GM23338 (cell line): Measurements from ENCODE around the gene HDAC1. TPM values are rescaled to one million over a fixed set of nuclear protein-coding genes. Genes with fewer than 3 reads are reported as not detected.

ENCODE experiments used
- ATAC-seq: fragments of 200-7000 bp; cut with Tn5 transposase; 3 replicates; pipeline ENCODE4 v1.9.1; 2020
- DNase-seq: peaks from one replicate; pipeline ENCODE4 v3.0.0-alpha.2; 2015; ENCODE audit warnings: low spot score
- H2AFZ ChIP-seq: fragments of 200-600 bp; sonication (generic); 2 replicates; pipeline ENCODE4 v1.8.0; 2016; ENCODE audit warnings: antibody characterized with exemption, mild to moderate bottlenecking, moderate library complexity
- H3F3A ChIP-seq: fragments of 200-600 bp; sonication (generic); replicated peaks from 2 replicates; pipeline ENCODE4 v1.8.0; 2017; ENCODE audit warnings: antibody characterized with exemption, mixed run types, low read depth
- H3K27ac ChIP-seq: fragments of 200-600 bp; sonication (generic); 2 replicates; pipeline ENCODE4 v1.6.1; 2016; ENCODE audit warnings: low read depth
- H3K27me3 ChIP-seq: fragments of 200-600 bp; sonication (generic); 2 replicates; pipeline ENCODE4 v1.8.0; 2016; ENCODE audit warnings: mild to moderate bottlenecking, mixed run types, moderate library complexity; ENCODE audit not compliant: insufficient read depth
- H3K36me3 ChIP-seq: fragments of 200-600 bp; sonication (generic); 2 replicates; pipeline ENCODE4 v1.8.0; 2016; ENCODE audit warnings: mild to moderate bottlenecking; ENCODE audit not compliant: insufficient read depth
- H3K4me1 ChIP-seq: fragments of 200-600 bp; sonication (generic); 2 replicates; pipeline ENCODE4 v1.8.0; 2016; ENCODE audit warnings: mild to moderate bottlenecking, moderate library complexity; ENCODE audit not compliant: insufficient read depth
- H3K4me2 ChIP-seq: fragments of 200-600 bp; sonication (generic); 2 replicates; pipeline ENCODE4 v1.7.1; 2017; ENCODE audit warnings: mixed run types
- H3K4me3 ChIP-seq: fragments of 200-600 bp; sonication (generic); 2 replicates; pipeline ENCODE4 v1.6.1; 2016; ENCODE audit warnings: mixed run types
- H3K79me2 ChIP-seq: fragments of 200-600 bp; sonication (generic); replicated peaks from 2 replicates; pipeline ENCODE4 v1.8.0; 2017; ENCODE audit warnings: mild to moderate bottlenecking; ENCODE audit not compliant: insufficient read depth
- H3K9me2 ChIP-seq: fragments of 200-600 bp; sonication (generic); 2 replicates; pipeline ENCODE4 v1.8.0; 2017; ENCODE audit not compliant: insufficient read depth
- H4K20me1 ChIP-seq: fragments of 200-600 bp; sonication (generic); replicated peaks from 2 replicates; pipeline ENCODE4 v1.8.0; 2017; ENCODE audit warnings: mild to moderate bottlenecking; ENCODE audit not compliant: insufficient read depth
- H3K27ac Mint-ChIP-seq: 2 replicates; pipeline ENCODE4 v1.8.0; 2020; ENCODE audit warnings: inconsistent platforms, mild to moderate bottlenecking, moderate library complexity, mixed read lengths
- H3K27me3 Mint-ChIP-seq: 3 replicates; pipeline ENCODE4 v1.8.0; 2022; ENCODE audit warnings: low read depth, mild to moderate bottlenecking, moderate library complexity, mixed read lengths, inconsistent platforms; ENCODE audit not compliant: insufficient read depth, poor library complexity
- H3K36me3 Mint-ChIP-seq: 3 replicates; pipeline ENCODE4 v1.8.0; 2021; ENCODE audit warnings: low read depth, mild to moderate bottlenecking, inconsistent platforms, moderate library complexity, mixed read lengths
- H3K4me1 Mint-ChIP-seq: 3 replicates; pipeline ENCODE4 v1.8.0; 2020; ENCODE audit warnings: mild to moderate bottlenecking, inconsistent platforms, mixed read lengths
- H3K4me3 Mint-ChIP-seq: 3 replicates; pipeline ENCODE4 v1.8.0; 2021; ENCODE audit warnings: moderate library complexity, mild to moderate bottlenecking, inconsistent platforms, mixed read lengths
- H3K9me3 Mint-ChIP-seq: 3 replicates; pipeline ENCODE4 v1.8.0; 2020; ENCODE audit warnings: moderate library complexity, mild to moderate bottlenecking, inconsistent platforms, mixed read lengths
- CREB1 ChIP-seq: fragments of 250-450 bp; sonication (Bioruptor Pico); IDR thresholded peaks from 2 replicates; pipeline ENCODE4 v1.5.0; 2020; ENCODE audit warnings: low read depth, mild to moderate bottlenecking, moderate library complexity
- EZH2 ChIP-seq: fragments of 200-600 bp; sonication (generic); IDR thresholded peaks from one replicate; pipeline ENCODE4 v1.8.0; 2017; ENCODE audit warnings: antibody characterized with exemption, mild to moderate bottlenecking, low read depth; ENCODE audit not compliant: unreplicated experiment
- POLR2AphosphoS5 ChIP-seq: IDR thresholded peaks from 2 replicates; pipeline ENCODE4 v1.6.1; 2016; ENCODE audit warnings: antibody characterized with exemption, low read depth
- ZNF331 ChIP-seq: fragments of 250-450 bp; sonication (Bioruptor Pico); IDR thresholded peaks from 2 replicates; pipeline ENCODE4 v1.5.0; 2020; ENCODE audit warnings: low read depth, mild to moderate bottlenecking, moderate library complexity
- polyA plus RNA-seq: library from polyadenylated mRNA; unstranded; fragments of >200 nt; fragmentation: Nextera tagmentation; extraction: Ambion mirVana; gene quantifications from 2 replicates; pipeline ENCODE4 v1.2.1, GENCODE V29; 2016
- total RNA-seq: library from RNA; depleted of rRNA; stranded (reverse); fragments of >200 nt; shearing (Covaris generic); gene quantifications from 2 replicates; pipeline ENCODE4 v1.2.3, GENCODE V29; 2014
- TF ChIP-seq, protein P1 (sequence below): IDR thresholded peaks from one replicate; pipeline ENCODE4 v1.6.1; 2018; ENCODE audit warnings: antibody characterized with exemption; ENCODE audit not compliant: unreplicated experiment
- TF ChIP-seq, protein P2 (sequence below), 2 experiments: fragments of 200-600 bp in 1 of 2; sonication (generic) in 1 of 2; conservative IDR thresholded peaks; 2 replicates each; pipeline versions ENCODE4 v1.5.1 to v1.6.1; 2016 to 2017; ENCODE audit warnings: antibody characterized with exemption in 2 of 2, low read depth in 2 of 2, mild to moderate bottlenecking in 2 of 2, moderate library complexity in 1 of 2

HDAC1 gene
- total and polyA plus RNA-seq, 2 experiments from 2014 or later: 82.6 to 104 TPM

DNA sequence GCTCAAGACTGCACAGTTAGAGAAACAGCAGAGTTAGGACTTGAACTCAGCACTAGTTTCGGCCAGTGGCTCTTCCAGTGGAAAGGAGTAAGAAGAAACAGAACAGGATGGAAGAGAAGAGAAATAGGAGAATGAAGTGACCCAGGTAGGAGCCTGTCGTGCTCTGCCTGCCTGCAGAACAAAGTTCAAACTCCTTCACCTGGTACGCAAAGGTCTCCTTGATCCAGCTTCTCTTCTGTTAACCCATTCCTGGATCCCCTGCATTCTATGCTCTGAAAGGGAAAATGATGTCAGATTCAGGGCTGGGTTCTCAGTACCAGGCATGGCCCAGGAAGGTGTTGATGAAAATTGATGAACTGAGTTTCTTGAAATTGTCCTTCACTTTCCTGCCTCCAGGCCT is 66.6 kb downstream of the HDAC1 start (continued):
- TF ChIP-seq, protein P1, sequence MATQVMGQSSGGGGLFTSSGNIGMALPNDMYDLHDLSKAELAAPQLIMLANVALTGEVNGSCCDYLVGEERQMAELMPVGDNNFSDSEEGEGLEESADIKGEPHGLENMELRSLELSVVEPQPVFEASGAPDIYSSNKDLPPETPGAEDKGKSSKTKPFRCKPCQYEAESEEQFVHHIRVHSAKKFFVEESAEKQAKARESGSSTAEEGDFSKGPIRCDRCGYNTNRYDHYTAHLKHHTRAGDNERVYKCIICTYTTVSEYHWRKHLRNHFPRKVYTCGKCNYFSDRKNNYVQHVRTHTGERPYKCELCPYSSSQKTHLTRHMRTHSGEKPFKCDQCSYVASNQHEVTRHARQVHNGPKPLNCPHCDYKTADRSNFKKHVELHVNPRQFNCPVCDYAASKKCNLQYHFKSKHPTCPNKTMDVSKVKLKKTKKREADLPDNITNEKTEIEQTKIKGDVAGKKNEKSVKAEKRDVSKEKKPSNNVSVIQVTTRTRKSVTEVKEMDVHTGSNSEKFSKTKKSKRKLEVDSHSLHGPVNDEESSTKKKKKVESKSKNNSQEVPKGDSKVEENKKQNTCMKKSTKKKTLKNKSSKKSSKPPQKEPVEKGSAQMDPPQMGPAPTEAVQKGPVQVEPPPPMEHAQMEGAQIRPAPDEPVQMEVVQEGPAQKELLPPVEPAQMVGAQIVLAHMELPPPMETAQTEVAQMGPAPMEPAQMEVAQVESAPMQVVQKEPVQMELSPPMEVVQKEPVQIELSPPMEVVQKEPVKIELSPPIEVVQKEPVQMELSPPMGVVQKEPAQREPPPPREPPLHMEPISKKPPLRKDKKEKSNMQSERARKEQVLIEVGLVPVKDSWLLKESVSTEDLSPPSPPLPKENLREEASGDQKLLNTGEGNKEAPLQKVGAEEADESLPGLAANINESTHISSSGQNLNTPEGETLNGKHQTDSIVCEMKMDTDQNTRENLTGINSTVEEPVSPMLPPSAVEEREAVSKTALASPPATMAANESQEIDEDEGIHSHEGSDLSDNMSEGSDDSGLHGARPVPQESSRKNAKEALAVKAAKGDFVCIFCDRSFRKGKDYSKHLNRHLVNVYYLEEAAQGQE: no peak
- TF ChIP-seq POLR2AphosphoS5 (no peak), EZH2 (no peak), ZNF331 (CRISPR knock-in tag) (no peak)
- TF ChIP-seq, protein P2, sequence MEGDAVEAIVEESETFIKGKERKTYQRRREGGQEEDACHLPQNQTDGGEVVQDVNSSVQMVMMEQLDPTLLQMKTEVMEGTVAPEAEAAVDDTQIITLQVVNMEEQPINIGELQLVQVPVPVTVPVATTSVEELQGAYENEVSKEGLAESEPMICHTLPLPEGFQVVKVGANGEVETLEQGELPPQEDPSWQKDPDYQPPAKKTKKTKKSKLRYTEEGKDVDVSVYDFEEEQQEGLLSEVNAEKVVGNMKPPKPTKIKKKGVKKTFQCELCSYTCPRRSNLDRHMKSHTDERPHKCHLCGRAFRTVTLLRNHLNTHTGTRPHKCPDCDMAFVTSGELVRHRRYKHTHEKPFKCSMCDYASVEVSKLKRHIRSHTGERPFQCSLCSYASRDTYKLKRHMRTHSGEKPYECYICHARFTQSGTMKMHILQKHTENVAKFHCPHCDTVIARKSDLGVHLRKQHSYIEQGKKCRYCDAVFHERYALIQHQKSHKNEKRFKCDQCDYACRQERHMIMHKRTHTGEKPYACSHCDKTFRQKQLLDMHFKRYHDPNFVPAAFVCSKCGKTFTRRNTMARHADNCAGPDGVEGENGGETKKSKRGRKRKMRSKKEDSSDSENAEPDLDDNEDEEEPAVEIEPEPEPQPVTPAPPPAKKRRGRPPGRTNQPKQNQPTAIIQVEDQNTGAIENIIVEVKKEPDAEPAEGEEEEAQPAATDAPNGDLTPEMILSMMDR (conservative IDR thresholded peaks at IDR 0.05; ENCODE audit: low read depth in 2 of 2): no peak

DNA sequence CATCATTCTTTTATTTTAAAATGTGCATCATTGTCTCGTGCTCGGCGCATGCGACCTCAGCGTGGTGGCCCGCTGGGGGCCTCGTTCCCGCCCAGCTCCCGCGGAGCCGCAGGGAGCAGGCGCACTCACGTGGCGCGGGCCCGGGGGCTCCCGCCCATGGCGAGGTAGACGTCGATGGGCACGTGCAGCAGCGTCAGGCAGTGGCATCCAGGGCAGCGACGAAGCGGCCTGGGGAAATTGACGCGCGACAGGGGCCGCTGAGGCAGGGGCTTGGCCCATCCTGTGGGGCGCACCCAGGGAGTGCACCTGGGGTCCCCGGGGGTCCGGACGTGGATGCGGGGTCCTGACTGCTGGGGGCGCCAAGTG is 69.4 kb downstream of the HDAC1 start:
- H3K9me2 ChIP-seq: no peaks in the 10 kb centered on the region
- H3K4me1 ChIP-seq: no peaks in the 10 kb centered on the region; the same call in 1 of the 2 replicates
- TF ChIP-seq CREB1 (CRISPR knock-in tag) (peak; percentile 51), EZH2 (no peak)
- peaks cover 25% of the 10 kb centered on the region for H3K36me3 Mint-ChIP-seq
- H3K27ac Mint-ChIP-seq: no peak overlapping the region
- H3K79me2 ChIP-seq: no peaks in the 10 kb centered on the region
- peaks cover 26% of the 10 kb centered on the region for H3K27me3 Mint-ChIP-seq
- DNase-seq: peak; percentile 71
- peak; percentile 38 for ATAC-seq
- H3K9me3 Mint-ChIP-seq: no peaks in the 10 kb centered on the region; the same call in 1 of the 3 replicates
- peaks cover 42% of the 10 kb centered on the region for H3K27me3 ChIP-seq
- H3K4me2 ChIP-seq: peak overlapping the region; percentile 82; the same call in 1 of the 2 replicates
- no peaks in the 10 kb centered on the region; the same call in 1 of the 2 replicates for H4K20me1 ChIP-seq
- no peak overlapping the region for H2AFZ ChIP-seq
- peak overlapping the region; percentile 48; the same call in 1 of the 3 replicates for H3K4me3 Mint-ChIP-seq
- 0 out of 2 replicates have a peak, but pooled peaks cover 8% of the 10 kb centered on the region for H3K36me3 ChIP-seq
- peaks cover 13% of the 10 kb centered on the region; the same call in 1 of the 2 replicates for H3F3A ChIP-seq
- H3K27ac ChIP-seq: no peak overlapping the region
- peak overlapping the region; percentile 54; the same call in 1 of the 2 replicates for H3K4me3 ChIP-seq
- peaks cover 7% of the 10 kb centered on the region for H3K4me1 Mint-ChIP-seq
